ENCODE measurements around the gene USP11.

Gene USP11

GRCh38 chrX:47210661-47211425, 22.0 kb upstream of the USP11 start:
- H3K4me1 ChIP-seq (ENCODE audit: insufficient read depth, low read length), result no peaks in the 10 kb centered on the region
- H2AFZ ChIP-seq (ENCODE audit: low read depth, low read length), result no peak overlapping the region
- peaks cover 8% of the 10 kb centered on the region for H3K9me3 ChIP-seq (ENCODE audit: low read length)
- H3K27me3 ChIP-seq (ENCODE audit: insufficient read depth, low read length), result no peaks in the 10 kb centered on the region
- H3K4me3 ChIP-seq (ENCODE audit: low read length), result no peak overlapping the region
- peaks cover 96% of the 10 kb centered on the region for H3K36me3 ChIP-seq (ENCODE audit: insufficient read depth, low read length)

- H3K36me3 ChIP-seq (ENCODE audit: insufficient read depth, low read length), result peaks cover 86% of the 10 kb centered on the region
- no peak overlapping the region for H2AFZ ChIP-seq (ENCODE audit: low read depth, low read length)
- no peak overlapping the region for H3K4me3 ChIP-seq (ENCODE audit: low read length)
- H3K27me3 ChIP-seq (ENCODE audit: insufficient read depth, low read length), result no peaks in the 10 kb centered on the region
- peaks cover 12% of the 10 kb centered on the region for H3K4me1 ChIP-seq (ENCODE audit: insufficient read depth, low read length)
- H3K9me3 ChIP-seq (ENCODE audit: low read length), result peaks cover 8% of the 10 kb centered on the region
Observed at GRCh38 chrX:47212381-47213293, 20.2 kb upstream of the USP11 start.

- Histone ChIP-seq H2AFZ (ENCODE audit: low read depth, low read length) (no peak overlapping the region), H3K9me3 (ENCODE audit: low read length) (peaks cover 8% of the 10 kb centered on the region), H3K4me3 (ENCODE audit: low read length) (no peak overlapping the region), H3K36me3 (ENCODE audit: insufficient read depth, low read length) (peaks cover 68% of the 10 kb centered on the region), H3K4me1 (ENCODE audit: insufficient read depth, low read length) (peaks cover 17% of the 10 kb centered on the region), H3K27me3 (ENCODE audit: insufficient read depth, low read length) (no peaks in the 10 kb centered on the region)
Observed at GRCh38 chrX:47214435-47215077, 18.3 kb upstream of the USP11 start.

- no peaks in the 10 kb centered on the region for H3K27me3 ChIP-seq (ENCODE audit: insufficient read depth, low read length)
- H3K36me3 ChIP-seq (ENCODE audit: insufficient read depth, low read length), result peaks cover 60% of the 10 kb centered on the region
- peaks cover 6% of the 10 kb centered on the region for H3K9me3 ChIP-seq (ENCODE audit: low read length)
- H2AFZ ChIP-seq (ENCODE audit: low read depth, low read length), result no peak overlapping the region
- no peak overlapping the region for H3K4me3 ChIP-seq (ENCODE audit: low read length)
- H3K4me1 ChIP-seq (ENCODE audit: insufficient read depth, low read length), result peaks cover 25% of the 10 kb centered on the region
Observed at GRCh38 chrX:47215291-47215900, 17.4 kb upstream of the USP11 start.

GRCh38 chrX:47216393-47216925, 16.4 kb upstream of the USP11 start:
- Histone ChIP-seq H3K36me3 (ENCODE audit: insufficient read depth, low read length) (peaks cover 51% of the 10 kb centered on the region), H3K9me3 (ENCODE audit: low read length) (peaks cover 6% of the 10 kb centered on the region), H3K4me1 (ENCODE audit: insufficient read depth, low read length) (peaks cover 32% of the 10 kb centered on the region), H3K4me3 (ENCODE audit: low read length) (no peak overlapping the region), H3K27me3 (ENCODE audit: insufficient read depth, low read length) (no peaks in the 10 kb centered on the region), H2AFZ (ENCODE audit: low read depth, low read length) (no peak overlapping the region)

- Histone ChIP-seq H3K4me3 (ENCODE audit: low read length) (peak overlapping the region; percentile 33), H2AFZ (ENCODE audit: low read depth, low read length) (no peak overlapping the region), H3K36me3 (ENCODE audit: insufficient read depth, low read length) (peaks cover 47% of the 10 kb centered on the region), H3K4me1 (ENCODE audit: insufficient read depth, low read length) (peaks cover 32% of the 10 kb centered on the region), H3K9me3 (ENCODE audit: low read length) (peaks cover 5% of the 10 kb centered on the region), H3K27me3 (ENCODE audit: insufficient read depth, low read length) (no peaks in the 10 kb centered on the region)
Observed at GRCh38 chrX:47217121-47217851, 15.5 kb upstream of the USP11 start.

GRCh38 chrX:47217852-47218279, 14.9 kb upstream of the USP11 start:
- Histone ChIP-seq H3K4me3 (ENCODE audit: low read length) (peak overlapping the region; percentile 56), H3K9me3 (ENCODE audit: low read length) (no peaks in the 10 kb centered on the region), H3K36me3 (ENCODE audit: insufficient read depth, low read length) (peaks cover 41% of the 10 kb centered on the region), H3K4me1 (ENCODE audit: insufficient read depth, low read length) (peaks cover 32% of the 10 kb centered on the region), H3K27me3 (ENCODE audit: insufficient read depth, low read length) (no peaks in the 10 kb centered on the region), H2AFZ (ENCODE audit: low read depth, low read length) (peak overlapping the region; percentile 21)

- Histone ChIP-seq H3K4me3 (ENCODE audit: low read length) (peak within 1 kb of the TSS; percentile 56), H3K4me1 (ENCODE audit: insufficient read depth, low read length) (peaks cover 32% of the 10 kb centered on the region), H3K27me3 (ENCODE audit: insufficient read depth, low read length) (no peaks in the 10 kb centered on the region), H3K36me3 (ENCODE audit: insufficient read depth, low read length) (peaks cover 41% of the 10 kb centered on the region), H3K9me3 (ENCODE audit: low read length) (no peaks in the 10 kb centered on the region), H2AFZ (ENCODE audit: low read depth, low read length) (peak within 1 kb of the TSS; percentile 21)
Observed at GRCh38 chrX:47218280-47218919, 14.4 kb upstream of the USP11 start, which contains the start of gene CDK16. Gene CDK16 (plus strand): TSS chrX:47218681. CDS start chrX:47223558, 4,877 bp downstream.

- Histone ChIP-seq H3K4me1 (ENCODE audit: insufficient read depth, low read length) (peaks cover 32% of the 10 kb centered on the region), H2AFZ (ENCODE audit: low read depth, low read length) (peak overlapping the region; percentile 21), H3K36me3 (ENCODE audit: insufficient read depth, low read length) (peaks cover 43% of the 10 kb centered on the region), H3K9me3 (ENCODE audit: low read length) (no peaks in the 10 kb centered on the region), H3K27me3 (ENCODE audit: insufficient read depth, low read length) (no peaks in the 10 kb centered on the region), H3K4me3 (ENCODE audit: low read length) (peak overlapping the region; percentile 56)
Observed at GRCh38 chrX:47218920-47219815, 13.6 kb upstream of the USP11 start.

- no peaks in the 10 kb centered on the region for H3K9me3 ChIP-seq (ENCODE audit: low read length)
- H3K36me3 ChIP-seq (ENCODE audit: insufficient read depth, low read length), result peaks cover 44% of the 10 kb centered on the region
- H3K4me3 ChIP-seq (ENCODE audit: low read length), result no peak overlapping the region
- no peaks in the 10 kb centered on the region for H3K27me3 ChIP-seq (ENCODE audit: insufficient read depth, low read length)
- H2AFZ ChIP-seq (ENCODE audit: low read depth, low read length), result no peak overlapping the region
- H3K4me1 ChIP-seq (ENCODE audit: insufficient read depth, low read length), result peaks cover 29% of the 10 kb centered on the region
Observed at GRCh38 chrX:47221756-47222155, 11.1 kb upstream of the USP11 start.

Data from neuron (in vitro differentiated cells).